ENCODE data around the gene DOK3.
"Not testable (repeated sequence)": the region's sequence is repeated elsewhere in the genome, so short reads cannot be mapped to it uniquely, and the experiment has no call there.

Gene DOK3

DNA sequence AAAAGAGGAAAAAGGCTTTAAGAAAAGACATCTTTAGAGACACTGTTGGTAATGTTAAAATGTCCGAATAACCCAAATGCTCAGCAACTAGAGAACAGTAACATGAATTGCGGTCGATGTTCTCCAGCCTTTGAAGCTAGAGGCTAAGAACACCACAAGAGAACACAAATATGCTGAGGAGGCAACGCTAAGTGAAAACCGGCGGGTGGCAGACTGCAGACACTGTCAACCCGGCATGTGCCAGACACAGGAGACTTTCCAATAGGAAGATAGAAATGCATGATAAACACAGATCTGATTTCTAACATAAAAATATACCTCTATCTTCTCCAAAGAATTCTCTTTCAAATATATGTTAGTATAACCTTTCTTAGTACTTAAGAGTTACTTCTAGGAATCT, 25.5 kb upstream of the DOK3 start (continued):
- TF ChIP-seq, protein P1, sequence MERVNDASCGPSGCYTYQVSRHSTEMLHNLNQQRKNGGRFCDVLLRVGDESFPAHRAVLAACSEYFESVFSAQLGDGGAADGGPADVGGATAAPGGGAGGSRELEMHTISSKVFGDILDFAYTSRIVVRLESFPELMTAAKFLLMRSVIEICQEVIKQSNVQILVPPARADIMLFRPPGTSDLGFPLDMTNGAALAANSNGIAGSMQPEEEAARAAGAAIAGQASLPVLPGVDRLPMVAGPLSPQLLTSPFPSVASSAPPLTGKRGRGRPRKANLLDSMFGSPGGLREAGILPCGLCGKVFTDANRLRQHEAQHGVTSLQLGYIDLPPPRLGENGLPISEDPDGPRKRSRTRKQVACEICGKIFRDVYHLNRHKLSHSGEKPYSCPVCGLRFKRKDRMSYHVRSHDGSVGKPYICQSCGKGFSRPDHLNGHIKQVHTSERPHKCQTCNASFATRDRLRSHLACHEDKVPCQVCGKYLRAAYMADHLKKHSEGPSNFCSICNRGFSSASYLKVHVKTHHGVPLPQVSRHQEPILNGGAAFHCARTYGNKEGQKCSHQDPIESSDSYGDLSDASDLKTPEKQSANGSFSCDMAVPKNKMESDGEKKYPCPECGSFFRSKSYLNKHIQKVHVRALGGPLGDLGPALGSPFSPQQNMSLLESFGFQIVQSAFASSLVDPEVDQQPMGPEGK (CRISPR knock-in tag; IDR thresholded peaks at IDR 0.05; ENCODE audit: borderline replicate concordance), result no peak
- TF ChIP-seq PPARA (CRISPR knock-in tag; IDR thresholded peaks at IDR 0.05; ENCODE audit: borderline replicate concordance) (no peak), RARB (CRISPR knock-in tag; IDR thresholded peaks at IDR 0.05) (no peak)

GRCh38 chr5:177534433-177534832, 24.8 kb upstream of the DOK3 start:
- ATAC-seq, result not testable (repeated sequence)

DNA sequence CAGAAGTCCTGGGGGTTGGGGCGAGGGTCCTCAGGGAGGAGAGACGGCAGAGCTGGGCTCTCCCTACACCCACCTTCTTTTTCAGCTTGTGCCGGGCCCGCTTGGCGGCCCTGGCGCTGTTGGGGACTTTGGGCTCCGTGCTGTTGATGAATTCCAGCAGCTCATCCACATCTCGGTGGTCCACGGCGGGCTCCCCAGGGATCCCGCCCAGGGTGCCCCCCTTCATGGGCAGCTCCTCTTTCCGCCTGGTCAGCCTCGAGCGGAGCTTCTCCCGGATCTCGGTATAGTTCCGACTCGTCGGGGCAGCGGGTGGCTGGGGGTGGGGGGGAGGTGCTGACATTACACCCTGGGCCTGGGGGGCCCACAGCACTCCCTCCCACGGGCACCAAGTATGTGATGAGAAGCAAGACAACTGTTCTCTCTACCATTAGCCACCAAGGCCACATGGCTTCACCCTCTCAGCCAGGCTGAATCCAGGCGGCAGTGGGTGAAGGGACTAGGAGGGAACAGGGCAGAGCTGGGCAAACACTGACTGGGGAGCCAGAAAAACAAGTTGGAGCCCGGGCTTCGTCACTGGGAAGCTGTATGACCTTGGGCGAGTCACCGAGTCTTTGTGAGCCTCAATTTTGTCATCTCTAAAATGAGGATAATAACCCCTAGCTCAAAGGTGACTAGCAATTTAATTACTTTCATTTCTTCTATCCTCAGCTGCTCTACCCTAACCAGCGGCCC, 21.7 kb upstream of the DOK3 start:
- TF ChIP-seq ISL1 (CRISPR knock-in tag; IDR thresholded peaks at IDR 0.05), result no peak
- no peak for TF ChIP-seq ZNF70 (CRISPR knock-in tag; IDR thresholded peaks at IDR 0.05)
- no peak for TF ChIP-seq TCF4 (CRISPR knock-in tag; IDR thresholded peaks at IDR 0.05; ENCODE audit: borderline replicate concordance)
- TF ChIP-seq OSR1 (CRISPR knock-in tag; IDR thresholded peaks at IDR 0.05), result no peak
- TF ChIP-seq ZNF8 (CRISPR knock-in tag; IDR thresholded peaks at IDR 0.05), result no peak
- TF ChIP-seq, protein P2, sequence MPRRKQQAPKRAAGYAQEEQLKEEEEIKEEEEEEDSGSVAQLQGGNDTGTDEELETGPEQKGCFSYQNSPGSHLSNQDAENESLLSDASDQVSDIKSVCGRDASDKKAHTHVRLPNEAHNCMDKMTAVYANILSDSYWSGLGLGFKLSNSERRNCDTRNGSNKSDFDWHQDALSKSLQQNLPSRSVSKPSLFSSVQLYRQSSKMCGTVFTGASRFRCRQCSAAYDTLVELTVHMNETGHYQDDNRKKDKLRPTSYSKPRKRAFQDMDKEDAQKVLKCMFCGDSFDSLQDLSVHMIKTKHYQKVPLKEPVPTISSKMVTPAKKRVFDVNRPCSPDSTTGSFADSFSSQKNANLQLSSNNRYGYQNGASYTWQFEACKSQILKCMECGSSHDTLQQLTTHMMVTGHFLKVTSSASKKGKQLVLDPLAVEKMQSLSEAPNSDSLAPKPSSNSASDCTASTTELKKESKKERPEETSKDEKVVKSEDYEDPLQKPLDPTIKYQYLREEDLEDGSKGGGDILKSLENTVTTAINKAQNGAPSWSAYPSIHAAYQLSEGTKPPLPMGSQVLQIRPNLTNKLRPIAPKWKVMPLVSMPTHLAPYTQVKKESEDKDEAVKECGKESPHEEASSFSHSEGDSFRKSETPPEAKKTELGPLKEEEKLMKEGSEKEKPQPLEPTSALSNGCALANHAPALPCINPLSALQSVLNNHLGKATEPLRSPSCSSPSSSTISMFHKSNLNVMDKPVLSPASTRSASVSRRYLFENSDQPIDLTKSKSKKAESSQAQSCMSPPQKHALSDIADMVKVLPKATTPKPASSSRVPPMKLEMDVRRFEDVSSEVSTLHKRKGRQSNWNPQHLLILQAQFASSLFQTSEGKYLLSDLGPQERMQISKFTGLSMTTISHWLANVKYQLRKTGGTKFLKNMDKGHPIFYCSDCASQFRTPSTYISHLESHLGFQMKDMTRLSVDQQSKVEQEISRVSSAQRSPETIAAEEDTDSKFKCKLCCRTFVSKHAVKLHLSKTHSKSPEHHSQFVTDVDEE (CRISPR knock-in tag; IDR thresholded peaks at IDR 0.05), result no peak
- TF ChIP-seq POU6F1 (CRISPR knock-in tag; IDR thresholded peaks at IDR 0.05; ENCODE audit: borderline replicate concordance, low read depth), result no peak
- TF ChIP-seq TOX (CRISPR knock-in tag; IDR thresholded peaks at IDR 0.05; ENCODE audit: borderline replicate concordance), result no peak
- no peak for ATAC-seq

DNA sequence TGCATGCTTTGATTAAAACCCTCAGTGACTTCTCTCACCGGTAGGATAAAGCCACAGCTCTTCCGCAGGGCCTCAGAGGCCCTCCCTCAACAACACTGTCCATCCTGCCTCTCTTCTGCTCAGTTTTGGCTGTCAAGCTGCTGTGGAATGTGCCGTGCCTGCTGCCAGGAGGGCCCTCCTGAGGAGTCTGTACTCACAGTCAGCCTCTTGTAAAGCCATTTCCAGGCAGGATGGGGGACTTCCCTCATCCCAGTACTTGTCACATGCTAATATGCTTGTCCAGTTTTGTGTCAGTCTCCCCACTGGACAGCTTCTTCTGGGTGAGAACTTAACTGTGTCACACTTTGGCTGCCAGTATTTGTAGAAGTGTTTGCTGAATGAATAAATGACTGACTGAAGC, 21.0 kb upstream of the DOK3 start:
- no peak for TF ChIP-seq SNAI2 (CRISPR knock-in tag; IDR thresholded peaks at IDR 0.05)
- TF ChIP-seq, protein P1 (CRISPR knock-in tag; IDR thresholded peaks at IDR 0.05; ENCODE audit: borderline replicate concordance), result no peak
- no peak for TF ChIP-seq GLIS3 (CRISPR knock-in tag; IDR thresholded peaks at IDR 0.05)
- no peak for TF ChIP-seq BACH2 (CRISPR knock-in tag; IDR thresholded peaks at IDR 0.05; ENCODE audit: borderline replicate concordance)
- ATAC-seq, result no peak

DNA sequence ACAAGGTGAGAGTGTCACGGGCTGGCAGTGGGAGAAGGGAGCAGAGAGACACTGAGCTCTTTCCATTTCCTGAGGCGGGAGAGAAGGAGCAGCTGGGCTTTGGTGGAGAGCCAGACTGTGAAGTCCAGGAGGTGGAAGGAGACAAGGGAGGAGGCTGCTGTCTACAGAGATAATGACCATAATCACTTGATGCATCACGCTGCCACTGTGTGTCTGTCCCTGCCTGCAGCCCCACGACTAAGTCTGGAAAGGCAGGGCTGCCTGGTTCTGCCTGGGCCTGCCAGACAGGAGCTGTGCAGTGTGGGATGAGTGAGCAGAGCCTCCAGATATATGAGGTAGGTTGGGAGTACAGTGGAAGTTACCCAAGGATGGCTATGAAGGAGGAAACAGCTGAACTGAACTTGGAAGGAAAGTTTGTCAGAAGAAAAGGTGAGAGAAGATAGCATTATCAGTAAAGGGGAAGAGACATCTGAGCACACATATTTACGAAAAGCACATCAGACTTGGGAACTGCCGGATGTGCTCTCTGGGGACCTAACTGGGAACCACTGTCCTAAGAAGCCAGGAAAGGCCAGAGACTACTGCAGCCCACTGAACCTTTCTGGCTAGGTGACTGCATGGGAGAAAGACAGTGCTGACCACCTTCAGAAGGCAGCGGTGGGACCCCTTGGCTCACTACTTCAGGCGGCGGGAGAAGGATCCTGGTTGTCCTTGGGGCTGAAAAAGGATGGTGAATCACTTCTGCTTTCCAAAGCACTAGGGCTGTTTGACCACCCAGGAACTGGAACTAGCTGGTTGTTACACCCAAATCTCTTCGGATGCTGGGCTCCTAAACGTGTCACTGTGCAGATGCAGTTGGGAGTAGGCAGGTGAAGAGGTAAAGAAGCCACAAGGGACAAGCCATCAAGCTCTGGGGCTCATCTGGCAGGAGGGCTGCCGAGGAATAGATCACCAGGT, 19.9 kb upstream of the DOK3 start:
- ATAC-seq, result no peak
- TF ChIP-seq CREB5 (CRISPR knock-in tag; IDR thresholded peaks at IDR 0.05; ENCODE audit: low read depth), result no peak
- TF ChIP-seq, protein P2 (CRISPR knock-in tag; IDR thresholded peaks at IDR 0.05), result no peak
- no peak for TF ChIP-seq ZNF8 (CRISPR knock-in tag; IDR thresholded peaks at IDR 0.05)
- TF ChIP-seq ZC3H10 (CRISPR knock-in tag; IDR thresholded peaks at IDR 0.05), result no peak
- TF ChIP-seq ISL1 (CRISPR knock-in tag; IDR thresholded peaks at IDR 0.05), result no peak
- no peak for TF ChIP-seq BACH2 (CRISPR knock-in tag; IDR thresholded peaks at IDR 0.05; ENCODE audit: borderline replicate concordance)
- TF ChIP-seq, protein P3, sequence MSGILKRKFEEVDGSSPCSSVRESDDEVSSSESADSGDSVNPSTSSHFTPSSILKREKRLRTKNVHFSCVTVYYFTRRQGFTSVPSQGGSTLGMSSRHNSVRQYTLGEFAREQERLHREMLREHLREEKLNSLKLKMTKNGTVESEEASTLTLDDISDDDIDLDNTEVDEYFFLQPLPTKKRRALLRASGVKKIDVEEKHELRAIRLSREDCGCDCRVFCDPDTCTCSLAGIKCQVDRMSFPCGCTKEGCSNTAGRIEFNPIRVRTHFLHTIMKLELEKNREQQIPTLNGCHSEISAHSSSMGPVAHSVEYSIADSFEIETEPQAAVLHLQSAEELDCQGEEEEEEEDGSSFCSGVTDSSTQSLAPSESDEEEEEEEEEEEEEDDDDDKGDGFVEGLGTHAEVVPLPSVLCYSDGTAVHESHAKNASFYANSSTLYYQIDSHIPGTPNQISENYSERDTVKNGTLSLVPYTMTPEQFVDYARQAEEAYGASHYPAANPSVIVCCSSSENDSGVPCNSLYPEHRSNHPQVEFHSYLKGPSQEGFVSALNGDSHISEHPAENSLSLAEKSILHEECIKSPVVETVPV (CRISPR knock-in tag; IDR thresholded peaks at IDR 0.05), result no peak
- TF ChIP-seq ZFP30 (CRISPR knock-in tag; IDR thresholded peaks at IDR 0.05), result no peak

Measured in SK-N-SH treated with all-trans-retinoic acid at 6 μM for 48 hours (cell line).